ENCODE measurements around the gene SEZ6.

SEZ6 gene

GRCh38 chr17:28928061-28928460 lies 77.8 kb downstream of the SEZ6 start:
- no peak for DNase-seq

GRCh38 chr17:28926786-28927185 lies 79.0 kb downstream of the SEZ6 start:
- DNase-seq: no peak

DNA sequence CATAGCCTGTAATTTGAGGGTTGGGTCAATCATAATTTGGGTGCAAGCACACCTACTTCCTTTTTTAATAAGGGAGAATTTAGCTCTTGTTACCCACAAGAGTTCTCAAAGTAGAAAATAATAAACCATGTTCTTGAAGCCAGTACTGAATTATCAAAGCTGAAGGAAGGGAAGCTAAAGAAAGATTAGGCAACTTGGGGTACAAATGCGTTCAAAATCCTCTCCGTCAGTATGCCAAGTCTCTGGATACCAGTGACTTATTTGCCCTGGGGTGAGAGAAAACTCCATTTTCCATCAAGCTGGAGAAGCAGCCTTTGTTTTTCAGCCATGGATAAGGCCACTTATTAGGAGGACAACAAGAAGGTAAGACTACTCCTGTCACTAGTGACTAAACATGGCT lies 79.5 kb downstream of the SEZ6 start:
- DNase-seq: no peak

DNA sequence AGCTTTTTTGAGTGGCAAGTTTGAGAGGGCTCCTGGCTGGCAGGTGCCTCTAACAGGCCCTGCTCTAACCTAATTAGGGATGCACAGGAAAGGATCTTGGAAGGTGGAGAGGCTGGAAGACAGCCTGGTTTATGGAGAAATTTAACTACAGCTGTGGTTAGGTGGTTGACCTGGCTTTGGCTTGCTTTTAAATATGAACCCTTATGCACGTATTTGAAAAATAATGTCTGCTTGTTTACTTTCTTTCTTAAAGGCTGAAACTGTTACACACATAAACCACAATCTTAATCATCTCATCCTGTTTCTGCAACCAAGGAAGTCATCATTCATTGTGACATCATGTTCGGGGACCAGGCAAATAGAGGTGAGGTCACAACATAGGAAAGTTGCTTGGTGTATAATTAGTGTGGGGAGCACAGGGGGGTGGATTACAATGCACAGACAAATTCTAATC lies 79.9 kb downstream of the SEZ6 start:
- DNase-seq: no peak

DNA sequence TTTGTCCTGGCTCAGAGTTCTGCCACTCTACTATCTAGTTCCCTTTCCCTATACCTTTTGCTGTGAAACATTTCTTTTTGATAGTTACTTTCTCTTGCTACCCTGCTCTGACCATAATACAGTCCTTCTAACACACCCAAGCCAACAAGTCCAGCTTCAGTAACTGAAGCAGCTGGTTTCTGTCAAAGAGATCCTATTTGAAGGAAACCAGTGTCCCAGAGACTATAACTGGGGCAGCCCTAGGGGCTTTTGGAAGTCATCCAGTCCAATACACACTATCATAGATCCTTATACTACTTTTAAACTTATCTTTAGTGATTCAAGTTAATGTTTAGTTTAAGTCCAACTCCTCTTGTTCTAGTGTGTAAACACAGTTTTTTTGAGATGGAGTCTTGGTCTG lies 85.6 kb downstream of the SEZ6 start:
- DNase-seq: no peak

- DNase-seq: no peak
Observed at GRCh38 chr17:28918295-28918694, 87.5 kb downstream of the SEZ6 start.

- no peak for DNase-seq
Observed at GRCh38 chr17:28917465-28917864, 88.4 kb downstream of the SEZ6 start.

GRCh38 chr17:28917029-28917428 lies 88.8 kb downstream of the SEZ6 start:
- DNase-seq: no peak

DNA sequence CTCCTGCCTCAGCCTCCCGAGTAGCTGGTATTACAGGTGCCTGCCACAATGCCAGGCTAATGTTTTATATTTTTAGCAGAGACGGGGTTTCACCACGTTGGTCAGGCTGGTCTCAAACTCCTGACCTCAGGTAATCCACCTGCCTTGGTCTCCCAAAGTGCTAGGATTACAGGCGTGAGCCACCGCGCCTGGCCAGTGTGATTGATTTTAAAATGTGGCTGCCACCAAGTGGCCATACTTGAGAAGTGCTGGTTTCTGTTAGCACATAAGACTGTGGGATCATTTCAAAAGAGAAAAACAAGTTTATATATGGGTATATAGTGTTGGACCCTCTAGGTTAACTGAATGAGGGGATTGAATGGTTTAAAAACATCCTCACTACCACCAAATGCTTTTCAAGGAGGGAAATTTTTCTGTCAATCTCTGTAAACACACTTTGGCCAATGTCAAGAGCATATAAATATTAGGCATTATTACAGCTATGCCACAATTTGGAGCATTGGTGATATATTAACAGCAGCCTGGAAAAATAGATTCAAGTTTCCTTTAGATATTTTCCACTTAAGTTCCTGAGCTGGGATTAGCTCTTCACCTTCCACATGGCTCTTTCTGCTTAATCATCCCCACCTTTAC lies 89.4 kb downstream of the SEZ6 start:
- no peak for DNase-seq

DNA sequence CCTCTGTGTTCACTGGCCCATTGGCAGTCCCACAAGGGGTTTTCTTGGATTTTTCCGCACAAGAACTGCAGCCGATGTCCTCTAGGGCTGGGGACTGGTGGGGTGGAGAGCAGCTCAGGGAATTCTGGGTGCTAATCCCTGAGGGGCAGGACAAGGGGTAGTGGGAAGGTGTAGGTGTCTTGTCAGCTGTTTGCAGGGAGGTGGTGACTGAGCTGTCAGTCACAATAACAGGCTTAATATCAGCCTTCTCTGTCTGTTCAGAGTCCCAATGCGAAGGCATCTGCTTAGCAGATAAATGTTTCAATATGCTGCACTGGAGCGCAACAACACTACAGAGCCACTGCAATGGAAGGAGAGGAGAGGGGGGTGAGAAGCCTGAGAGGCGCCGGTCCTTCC lies 92.9 kb downstream of the SEZ6 start:
- no peak for DNase-seq

- DNase-seq: no peak
Observed at GRCh38 chr17:28912281-28912937, 93.4 kb downstream of the SEZ6 start.

GRCh38 chr17:28911411-28912045 lies 94.3 kb downstream of the SEZ6 start:
- DNase-seq: no peak

- no peak for DNase-seq
Observed at GRCh38 chr17:28910534-28910933, 95.3 kb downstream of the SEZ6 start.

- no peak for DNase-seq
Observed at GRCh38 chr17:28908640-28909167, 97.1 kb downstream of the SEZ6 start.

DNA sequence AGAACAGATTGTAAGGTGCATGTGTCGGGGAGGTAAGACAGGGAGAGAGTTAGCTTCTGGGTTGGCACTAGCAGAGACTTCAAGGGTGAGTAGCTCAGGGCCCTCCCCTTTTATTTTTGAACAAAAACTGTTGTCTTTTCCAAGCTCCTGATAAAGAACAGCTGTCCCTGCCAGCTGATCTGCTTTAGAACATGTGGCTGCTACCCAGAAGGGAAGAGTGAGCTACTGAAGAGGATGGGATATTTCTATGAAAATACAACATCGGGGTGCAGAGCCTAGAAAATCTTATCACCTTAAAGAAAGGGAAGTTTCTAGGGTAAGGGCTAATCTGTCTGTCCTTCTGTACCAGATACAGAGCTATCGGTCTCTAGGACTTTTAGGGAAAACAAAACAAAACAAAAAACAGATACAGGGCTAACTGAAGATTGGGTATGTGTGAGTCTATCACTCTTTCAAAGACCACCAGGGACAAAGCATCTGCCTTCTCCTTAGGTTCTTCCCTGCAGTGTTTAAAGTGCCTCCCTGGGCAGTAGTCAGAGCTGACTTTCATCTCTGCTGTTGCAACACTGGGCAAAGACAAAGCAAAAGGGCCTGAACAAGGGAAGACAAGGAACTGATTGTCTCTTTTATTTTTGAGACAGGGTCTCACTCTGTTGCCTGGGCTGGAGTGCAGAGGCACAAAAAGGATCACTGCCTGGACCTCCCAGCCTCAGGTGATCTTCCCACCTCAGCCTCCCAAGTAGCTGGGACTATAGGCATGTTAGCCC lies 97.9 kb downstream of the SEZ6 start:
- no peak for DNase-seq

DNA sequence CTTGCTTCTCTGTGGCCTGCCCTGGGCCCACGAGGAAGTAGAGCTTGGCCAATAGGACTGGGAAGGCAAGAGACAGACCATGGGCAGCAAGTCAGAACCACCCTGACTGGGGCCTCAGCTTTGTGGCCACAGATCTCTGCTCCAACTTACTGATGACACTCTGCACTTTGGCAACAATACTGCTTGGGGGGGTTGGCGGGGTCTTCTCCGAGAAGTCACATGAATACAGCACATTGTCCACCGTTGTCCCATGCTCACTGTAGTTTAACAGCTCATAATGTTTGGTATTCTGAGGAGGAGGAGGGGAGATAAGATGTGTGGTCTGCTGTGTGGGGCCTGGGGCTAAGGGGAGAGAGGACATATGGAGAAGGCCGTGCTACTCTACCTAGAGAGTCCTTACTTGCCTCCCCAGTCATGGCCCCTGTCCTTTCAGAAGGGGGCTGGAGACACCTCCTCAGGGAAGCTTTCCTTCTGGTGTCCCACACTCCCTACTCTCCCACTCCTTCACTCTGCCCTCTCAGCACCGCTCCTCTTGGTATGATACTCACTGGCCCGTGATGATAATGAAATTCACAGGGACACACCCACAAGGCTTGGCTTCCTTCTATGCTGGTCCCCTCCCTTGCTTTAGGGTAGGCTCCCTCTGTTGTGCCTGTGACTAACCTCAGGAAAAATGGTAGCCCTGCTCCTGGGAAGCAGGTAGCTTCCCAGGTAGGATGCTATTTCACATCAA lies 99.0 kb downstream of the SEZ6 start:
- no peak for DNase-seq

- DNase-seq: no peak
Observed at GRCh38 chr17:28906276-28906675, 99.6 kb downstream of the SEZ6 start.
